ENCODE data around the gene LUC7L3.

The LUC7L3 gene

GRCh38 chr17:50778471-50778870, 59.1 kb downstream of the LUC7L3 start:
- TF ChIP-seq REST (IDR thresholded peaks at IDR 0.05; ENCODE audit: insufficient read depth in 1 of 2, low read depth in 2 of 2, low read length in 2 of 2) = no peak

GRCh38 chr17:50778988-50779387, 59.6 kb downstream of the LUC7L3 start:
- TF ChIP-seq SIN3A (IDR thresholded peaks at IDR 0.05; ENCODE audit: borderline replicate concordance, insufficient read depth, low read length) (no peak), REST (IDR thresholded peaks at IDR 0.05; ENCODE audit: insufficient read depth in 1 of 2, low read depth in 2 of 2, low read length in 2 of 2) (no peak), POLR2AphosphoS5 (IDR thresholded peaks at IDR 0.05; ENCODE audit: low read depth, low read length) (no peak), FOXP2 (optimal IDR thresholded peaks at IDR 0.05; ENCODE audit: borderline replicate concordance, extremely low read depth, extremely low read length, insufficient read depth) (no peak)

GRCh38 chr17:50779747-50780353, 60.4 kb downstream of the LUC7L3 start:
- no peak for TF ChIP-seq SIN3A (IDR thresholded peaks at IDR 0.05; ENCODE audit: borderline replicate concordance, insufficient read depth, low read length)
- TF ChIP-seq TAF1 (IDR thresholded peaks at IDR 0.05; ENCODE audit: borderline replicate concordance, insufficient read depth, low read length) = no peak
- TF ChIP-seq REST (IDR thresholded peaks at IDR 0.05; ENCODE audit: insufficient read depth in 1 of 2, low read depth in 2 of 2, low read length in 2 of 2) = no peak
- TF ChIP-seq POLR2AphosphoS5 (IDR thresholded peaks at IDR 0.05; ENCODE audit: low read depth, low read length) = no peak
- TF ChIP-seq FOXP2 (optimal IDR thresholded peaks at IDR 0.05; ENCODE audit: borderline replicate concordance, extremely low read depth, extremely low read length, insufficient read depth) = no peak

- TF ChIP-seq REST (IDR thresholded peaks at IDR 0.05; ENCODE audit: insufficient read depth in 1 of 2, low read depth in 2 of 2, low read length in 2 of 2) (no peak), TAF1 (IDR thresholded peaks at IDR 0.05; ENCODE audit: borderline replicate concordance, insufficient read depth, low read length) (no peak), POLR2AphosphoS5 (IDR thresholded peaks at IDR 0.05; ENCODE audit: low read depth, low read length) (no peak), FOXP2 (optimal IDR thresholded peaks at IDR 0.05; ENCODE audit: borderline replicate concordance, extremely low read depth, extremely low read length, insufficient read depth) (no peak), SIN3A (IDR thresholded peaks at IDR 0.05; ENCODE audit: borderline replicate concordance, insufficient read depth, low read length) (no peak)
These were observed 61.8 kb downstream of the LUC7L3 start for GRCh38 chr17:50781167-50781566.

- TF ChIP-seq POLR2AphosphoS5 (IDR thresholded peaks at IDR 0.05; ENCODE audit: low read depth, low read length) (no peak), SIN3A (IDR thresholded peaks at IDR 0.05; ENCODE audit: borderline replicate concordance, insufficient read depth, low read length) (no peak), TAF1 (IDR thresholded peaks at IDR 0.05; ENCODE audit: borderline replicate concordance, insufficient read depth, low read length) (no peak), FOXP2 (optimal IDR thresholded peaks at IDR 0.05; ENCODE audit: borderline replicate concordance, extremely low read depth, extremely low read length, insufficient read depth) (no peak)
These were observed 63.8 kb downstream of the LUC7L3 start for GRCh38 chr17:50783193-50783660.

Measured in PFSK-1 (cell line).